HCT116 (cell line): ENCODE measurements around the gene UQCR11. TPM values are rescaled to one million over a fixed set of nuclear protein-coding genes. Genes with fewer than 3 reads are reported as not detected.

Experiments used
- ATAC-seq: fragments of 200-7000 bp; cut with Tn5 transposase; 2 replicates; pipeline ENCODE4 v1.9.1; 2020; ENCODE audit warnings: mild to moderate bottlenecking, moderate library complexity
- BruUV-seq: library from RNA; stranded (reverse); fragments of 400-500 nt; replicated peaks from 2 replicates; lab custom pipeline; 2021; lab: Mats Ljungman, UMichigan
- CTCF ChIA-PET: fragments of 300-600 bp; sonication (Branson Sonifier 250); formaldehyde crosslinking; loops from one replicate; lab custom pipeline; 2021; ENCODE audit warnings: antibody characterized with exemption; lab: Charles Lee
- POLR2A ChIA-PET: fragments of 300-600, 350-600 bp; sonication (Branson Sonifier 250); formaldehyde crosslinking; loops from one replicate; lab custom pipeline; 2021; ENCODE audit warnings: antibody characterized with exemption; lab: Charles Lee
- RAD21 ChIA-PET, 2 experiments: fragments of 300-600 bp; sonication (Branson Sonifier 250); formaldehyde crosslinking; loops; one replicate each; lab custom pipeline; 2023; ENCODE audit warnings: low total read pairs in 2 of 2; ENCODE audit not compliant: uncharacterized antibody in 2 of 2, unreplicated experiment in 2 of 2, low non-redundant PET in 1 of 2; lab: Charles Lee
- DNase-seq: peaks from one replicate; pipeline ENCODE4 v3.0.0-alpha.2; 2010; ENCODE audit warnings: low read depth, low spot score
- H2AFZ ChIP-seq: fragments of 200-600 bp; shearing (Covaris generic), sonication (generic); 2 replicates; pipeline ENCODE4 v1.6.1; 2017; ENCODE audit warnings: low read depth, mixed run types, mixed read lengths, antibody characterized with exemption, low read length; ENCODE audit not compliant: poor library complexity, severe bottlenecking
- H3K27ac ChIP-seq: 2 replicates; pipeline ENCODE4 v1.5.1; 2012; ENCODE audit warnings: low read depth, low read length
- H3K27me3 ChIP-seq: fragments of 200-600 bp; sonication (generic); 2 replicates; pipeline ENCODE4 v1.6.1; 2016; ENCODE audit warnings: mixed run types, low read length, mixed read lengths; ENCODE audit not compliant: insufficient read depth
- H3K36me3 ChIP-seq, 2 experiments: fragments of 200-500 bp in 1 of 2; fragments of 200-600 bp in 1 of 2; sonication (Bioruptor generic) in 1 of 2; sonication (generic) in 1 of 2; 2 replicates each; pipeline versions ENCODE4 v1.5.1 to v1.6.1; 2014 to 2016; ENCODE audit warnings: low read length in 2 of 2, inconsistent platforms in 1 of 2, mixed read lengths in 1 of 2, mixed run types in 1 of 2; ENCODE audit not compliant: insufficient read depth in 2 of 2, control insufficient read depth in 1 of 2
- H3K4me1 ChIP-seq, 2 experiments: fragments of 200-600 bp in 1 of 2; sonication (generic) in 1 of 2; 2 replicates each; pipeline versions ENCODE4 v1.5.1 to v1.6.1; 2012 to 2017; ENCODE audit warnings: low read length in 2 of 2, inconsistent platforms in 1 of 2, mild to moderate bottlenecking in 1 of 2, mixed read lengths in 1 of 2, mixed run types in 1 of 2, moderate library complexity in 1 of 2; ENCODE audit not compliant: insufficient read depth in 2 of 2, control insufficient read depth in 1 of 2
- H3K4me2 ChIP-seq: fragments of 200-600 bp; sonication (generic); 2 replicates; pipeline ENCODE4 v1.6.1; 2017; ENCODE audit warnings: mixed run types, low read length, mixed read lengths
- H3K4me3 ChIP-seq, 2 experiments: fragments of 200-600 bp in 1 of 2; sonication (generic) in 1 of 2; replicated peaks in 1 of 2; 2 replicates each; pipeline ENCODE4 v1.5.1; 2011 to 2016; ENCODE audit warnings: low read length in 2 of 2, control low read depth in 1 of 2, low read depth in 1 of 2, mild to moderate bottlenecking in 1 of 2, mixed read lengths in 1 of 2, mixed run types in 1 of 2
- H3K79me2 ChIP-seq: fragments of 200-600 bp; sonication (generic); 2 replicates; pipeline ENCODE4 v1.6.1; 2017; ENCODE audit warnings: mild to moderate bottlenecking, mixed run types, low read length, moderate library complexity, mixed read lengths; ENCODE audit not compliant: insufficient read depth
- H3K9ac ChIP-seq: fragments of 200-600 bp; sonication (generic); 2 replicates; pipeline ENCODE4 v1.6.1; 2016; ENCODE audit warnings: low read length, mixed read lengths
- H3K9me2 ChIP-seq: fragments of 200-600 bp; sonication (generic), shearing (Covaris generic); 2 replicates; pipeline ENCODE4 v1.6.1; 2017; ENCODE audit warnings: mixed run types, mild to moderate bottlenecking, moderate library complexity; ENCODE audit not compliant: insufficient read depth
- H3K9me3 ChIP-seq, 2 experiments: fragments of 200-500 bp in 1 of 2; fragments of 200-600 bp in 1 of 2; sonication (Bioruptor generic) in 1 of 2; sonication (generic) in 1 of 2; 2 replicates each; pipeline ENCODE4 v1.6.1; 2014 to 2017; ENCODE audit warnings: low read length in 2 of 2, mixed read lengths in 2 of 2, inconsistent platforms in 1 of 2, low read depth in 1 of 2, mild to moderate bottlenecking in 1 of 2, mixed run types in 1 of 2, moderate library complexity in 1 of 2; ENCODE audit not compliant: control insufficient read depth in 1 of 2, insufficient read depth in 1 of 2
- H4K20me1 ChIP-seq: fragments of 200-600 bp; sonication (generic), shearing (Covaris generic); 2 replicates; pipeline ENCODE4 v1.6.1; 2017; ENCODE audit warnings: mixed run types, mild to moderate bottlenecking, moderate library complexity; ENCODE audit not compliant: insufficient read depth
- CEBPB ChIP-seq: IDR thresholded peaks from 2 replicates; pipeline ENCODE4 v1.6.1; 2012; ENCODE audit warnings: low read depth
- EZH2 ChIP-seq: fragments of 200-600 bp; sonication (generic); IDR thresholded peaks from 2 replicates; pipeline ENCODE4 v1.6.1; 2017; ENCODE audit warnings: antibody characterized with exemption, mixed run types
- FOSL1 ChIP-seq: IDR thresholded peaks from 2 replicates; pipeline ENCODE4 v1.6.1; 2012; ENCODE audit warnings: low read depth
- SRF ChIP-seq: IDR thresholded peaks from 2 replicates; pipeline ENCODE4 v1.6.1; 2012; ENCODE audit warnings: low read depth
- intact Hi-C: fragments of 100-400 bp; cut with micrococcal nuclease; formaldehyde crosslinking; loops from 2 replicates; pipeline ENCODE4 v1.10.0; 2022
- total RNA-seq: library from RNA; stranded (reverse); gene quantifications from one replicate; pipeline ENCODE4 v1.2.1, GENCODE V29; 2021; ENCODE audit not compliant: unreplicated experiment
- TF ChIP-seq, protein P1 (sequence below): IDR thresholded peaks from 2 replicates; pipeline ENCODE4 v1.6.1; 2011; ENCODE audit warnings: mild to moderate bottlenecking, low read length, moderate library complexity; ENCODE audit not compliant: insufficient replicate concordance; ENCODE audit errors: extremely low read depth
- TF ChIP-seq, protein P2 (sequence below): IDR thresholded peaks from 2 replicates; pipeline ENCODE4 v1.6.1; 2012
- TF ChIP-seq, protein P3 (sequence below): IDR thresholded peaks from 2 replicates; pipeline ENCODE4 v1.6.1; 2012

UQCR11 gene
- total RNA-seq, 1 experiment from 2014 or later = 303 TPM

- H4K20me1 ChIP-seq = no peaks in the 10 kb centered on the region
- H3K4me1 ChIP-seq = peaks cover 0 to 10% of the 10 kb centered on the region in 2 experiments; a peak in 1 of 4 replicates
- ChIA-PET RAD21 (no interaction called here), CTCF (no interaction called here), POLR2A (no interaction called here)
- peaks cover 35 to 39% of the 10 kb centered on the region in 2 experiments; a peak in 3 of 4 replicates for H3K36me3 ChIP-seq
- no peak overlapping the region for H3K27ac ChIP-seq
- intact Hi-C loops = no loop called here
- BruUV-seq = no TSS peak
- ATAC-seq (no peak), DNase-seq (no peak)
- no peaks in the 10 kb centered on the region for H3K27me3 ChIP-seq
- TF ChIP-seq, protein P1, sequence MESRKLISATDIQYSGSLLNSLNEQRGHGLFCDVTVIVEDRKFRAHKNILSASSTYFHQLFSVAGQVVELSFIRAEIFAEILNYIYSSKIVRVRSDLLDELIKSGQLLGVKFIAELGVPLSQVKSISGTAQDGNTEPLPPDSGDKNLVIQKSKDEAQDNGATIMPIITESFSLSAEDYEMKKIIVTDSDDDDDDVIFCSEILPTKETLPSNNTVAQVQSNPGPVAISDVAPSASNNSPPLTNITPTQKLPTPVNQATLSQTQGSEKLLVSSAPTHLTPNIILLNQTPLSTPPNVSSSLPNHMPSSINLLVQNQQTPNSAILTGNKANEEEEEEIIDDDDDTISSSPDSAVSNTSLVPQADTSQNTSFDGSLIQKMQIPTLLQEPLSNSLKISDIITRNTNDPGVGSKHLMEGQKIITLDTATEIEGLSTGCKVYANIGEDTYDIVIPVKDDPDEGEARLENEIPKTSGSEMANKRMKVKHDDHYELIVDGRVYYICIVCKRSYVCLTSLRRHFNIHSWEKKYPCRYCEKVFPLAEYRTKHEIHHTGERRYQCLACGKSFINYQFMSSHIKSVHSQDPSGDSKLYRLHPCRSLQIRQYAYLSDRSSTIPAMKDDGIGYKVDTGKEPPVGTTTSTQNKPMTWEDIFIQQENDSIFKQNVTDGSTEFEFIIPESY = no peak
- no peak for TF ChIP-seq EZH2
- no peak for TF ChIP-seq FOSL1
- no peak for TF ChIP-seq CEBPB
- TF ChIP-seq, protein P2, sequence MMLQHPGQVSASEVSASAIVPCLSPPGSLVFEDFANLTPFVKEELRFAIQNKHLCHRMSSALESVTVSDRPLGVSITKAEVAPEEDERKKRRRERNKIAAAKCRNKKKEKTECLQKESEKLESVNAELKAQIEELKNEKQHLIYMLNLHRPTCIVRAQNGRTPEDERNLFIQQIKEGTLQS = no peak
- TF ChIP-seq, protein P3, sequence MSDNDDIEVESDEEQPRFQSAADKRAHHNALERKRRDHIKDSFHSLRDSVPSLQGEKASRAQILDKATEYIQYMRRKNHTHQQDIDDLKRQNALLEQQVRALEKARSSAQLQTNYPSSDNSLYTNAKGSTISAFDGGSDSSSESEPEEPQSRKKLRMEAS = no peak
- no peak for TF ChIP-seq SRF
- peaks cover 11% of the 10 kb centered on the region; the same call in 1 of the 2 replicates for H3K79me2 ChIP-seq
- no peak overlapping the region for H3K4me3 ChIP-seq
- no peaks in the 10 kb centered on the region for H3K9me2 ChIP-seq
- no peak overlapping the region for H2AFZ ChIP-seq
- H3K4me2 ChIP-seq = no peak overlapping the region
- H3K9me3 ChIP-seq = no peaks in the 10 kb centered on the region
- H3K9ac ChIP-seq = no peak overlapping the region
Observed at GRCh38 chr19:1613808-1614570, 8.7 kb upstream of the UQCR11 start.
